Activated CD4-positive, alpha-beta T cell treated with anti-CD3 and anti-CD28 coated beads for 4 hours (primary cell): ENCODE measurements around the gene KCTD15.
A peak's percentile ranks its signal among the peaks of the same experiment; 100 is the strongest.

Experiments used
- DNase-seq, 2 donors: peaks; one replicate each; pipeline ENCODE4 v3.0.0-alpha.2; 2020

KCTD15 gene, protein sequence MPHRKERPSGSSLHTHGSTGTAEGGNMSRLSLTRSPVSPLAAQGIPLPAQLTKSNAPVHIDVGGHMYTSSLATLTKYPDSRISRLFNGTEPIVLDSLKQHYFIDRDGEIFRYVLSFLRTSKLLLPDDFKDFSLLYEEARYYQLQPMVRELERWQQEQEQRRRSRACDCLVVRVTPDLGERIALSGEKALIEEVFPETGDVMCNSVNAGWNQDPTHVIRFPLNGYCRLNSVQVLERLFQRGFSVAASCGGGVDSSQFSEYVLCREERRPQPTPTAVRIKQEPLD

DNA sequence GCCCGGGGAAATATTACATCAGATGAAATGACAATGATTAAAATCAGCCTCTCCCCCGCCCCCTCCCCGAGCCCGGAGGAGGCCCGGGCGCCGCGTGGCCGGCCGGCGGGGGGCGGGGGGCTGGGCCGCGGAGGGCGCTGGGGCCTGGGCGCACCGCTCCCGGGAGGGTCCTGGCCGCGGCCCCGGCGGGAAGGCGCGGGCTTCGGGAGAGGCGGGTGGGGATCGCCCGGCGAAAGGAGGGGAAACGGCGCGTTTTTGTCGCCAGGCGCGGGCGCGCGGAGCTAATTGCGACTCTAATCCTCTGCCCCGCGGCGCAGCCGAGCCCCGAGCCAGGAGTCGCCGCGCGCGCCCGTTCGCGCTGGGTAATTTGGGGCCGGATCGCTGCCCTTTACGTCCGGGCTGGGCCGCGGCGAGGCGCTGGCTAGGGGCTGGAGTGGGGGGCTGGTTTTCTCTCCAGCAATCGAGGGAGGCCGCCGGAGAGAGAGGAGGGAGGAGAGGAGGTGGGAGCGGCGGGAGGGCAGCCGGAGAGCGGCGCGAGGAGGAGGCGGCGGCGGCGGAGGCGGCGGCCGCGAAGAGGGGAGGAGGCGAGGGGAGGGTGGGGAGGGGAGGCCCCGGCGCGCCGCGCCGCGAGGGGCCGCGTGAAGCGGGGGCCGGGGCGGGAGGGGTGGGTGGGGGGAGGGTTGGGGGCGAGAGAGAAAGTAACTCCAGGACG is at the start of gene KCTD15:
KCTD15 (plus strand) TSS at position 707 of the 712 bp plus-strand sequence. CDS start 3,585 bp downstream, outside the sequence.
- DNase-seq, result peak; percentile 18 to 35

DNA sequence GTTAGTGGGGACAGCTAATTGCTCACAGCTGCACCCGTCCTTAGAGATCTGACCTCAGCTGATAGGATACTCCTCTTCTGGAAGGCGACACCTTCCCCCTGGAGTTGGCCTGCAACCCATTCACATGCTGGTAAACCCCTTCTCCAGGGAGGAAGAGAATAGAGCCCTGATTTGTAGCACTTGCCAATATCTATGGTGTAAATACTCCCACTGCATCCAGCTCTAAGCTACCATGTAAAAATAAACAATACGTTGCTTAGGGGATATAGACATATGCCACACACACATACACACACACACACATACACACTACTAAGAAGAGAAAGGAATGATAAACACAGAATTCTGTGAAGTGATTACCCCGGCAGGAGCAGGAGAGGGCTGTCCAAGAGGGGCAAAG is 49.4 kb upstream of the KCTD15 start:
- no peak for DNase-seq

- no peak for DNase-seq
Observed at GRCh38 chr19:33748231-33748630, 48.4 kb upstream of the KCTD15 start.

DNA sequence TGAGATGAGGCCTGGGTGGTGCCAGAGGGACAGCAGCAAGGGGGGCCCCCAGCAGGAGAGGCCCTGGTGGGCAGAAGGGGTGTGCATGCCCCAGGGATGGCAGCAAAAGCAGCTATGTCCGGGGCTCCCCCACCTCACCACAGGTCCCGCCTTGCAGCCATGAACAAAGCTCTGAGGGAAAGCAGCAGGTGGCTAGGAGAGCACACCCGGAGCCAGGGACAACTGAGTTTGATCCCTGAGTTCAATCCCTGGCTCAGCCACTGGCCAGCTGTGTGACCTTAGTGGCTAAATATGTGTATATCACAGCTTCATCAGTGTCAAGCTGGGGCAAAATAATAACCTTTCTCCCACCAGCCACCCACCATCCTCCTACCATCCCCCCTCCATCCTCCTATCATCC is 47.7 kb upstream of the KCTD15 start:
- no peak for DNase-seq

GRCh38 chr19:33749619-33750175 is 47.0 kb upstream of the KCTD15 start:
- no peak for DNase-seq

- no peak for DNase-seq
Observed at GRCh38 chr19:33750587-33751435, 45.9 kb upstream of the KCTD15 start.

DNA sequence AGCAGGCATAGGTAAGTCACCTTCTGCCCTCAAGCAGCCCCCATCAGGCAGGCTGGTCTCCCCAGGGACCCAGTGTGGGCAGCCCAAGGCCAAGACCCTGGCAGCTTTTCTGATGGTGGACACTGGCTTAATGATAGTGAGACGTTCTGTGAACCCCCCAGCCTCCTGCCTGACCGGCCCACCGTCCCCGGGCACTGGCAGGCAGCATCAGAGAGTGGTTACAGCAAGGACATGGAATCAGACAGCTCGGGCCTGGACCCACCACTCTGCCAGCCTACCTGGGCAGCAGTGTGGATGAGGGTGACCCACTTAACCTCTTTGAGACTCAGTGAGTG is 45.3 kb upstream of the KCTD15 start:
- DNase-seq, result no peak

GRCh38 chr19:33752018-33752800 is 44.5 kb upstream of the KCTD15 start:
- DNase-seq, result no peak

DNA sequence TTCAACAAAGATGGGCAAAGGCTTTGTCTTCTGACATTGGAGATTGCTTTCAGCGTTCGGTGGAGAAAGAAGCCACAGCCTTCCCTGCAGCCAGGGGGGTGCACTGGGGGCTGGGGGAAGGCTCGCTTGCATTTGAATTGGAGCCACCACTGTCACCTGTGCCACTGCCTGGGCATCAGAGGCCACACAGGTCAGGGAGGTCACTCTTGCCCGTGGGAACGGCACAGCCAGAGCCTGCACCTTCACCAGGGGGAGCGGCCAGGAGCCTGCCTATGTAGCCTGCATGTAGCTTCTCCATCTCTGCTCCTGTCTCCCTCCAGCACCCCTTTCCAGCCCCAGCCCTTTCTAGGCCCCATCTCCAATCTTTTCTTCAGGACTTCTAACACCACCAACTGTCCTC is 43.7 kb upstream of the KCTD15 start:
- DNase-seq, result no peak

- no peak for DNase-seq
Observed at GRCh38 chr19:33754361-33754760, 42.3 kb upstream of the KCTD15 start.

- no peak for DNase-seq
Observed at GRCh38 chr19:33755099-33756035, 41.3 kb upstream of the KCTD15 start.

GRCh38 chr19:33756177-33756576 is 40.5 kb upstream of the KCTD15 start:
- DNase-seq, result no peak

- no peak for DNase-seq
Observed at GRCh38 chr19:33758541-33759013, 38.1 kb upstream of the KCTD15 start.

- no peak for DNase-seq
Observed at GRCh38 chr19:33759356-33759755, 37.3 kb upstream of the KCTD15 start.

GRCh38 chr19:33763633-33764371 is 32.9 kb upstream of the KCTD15 start:
- no peak for DNase-seq

DNA sequence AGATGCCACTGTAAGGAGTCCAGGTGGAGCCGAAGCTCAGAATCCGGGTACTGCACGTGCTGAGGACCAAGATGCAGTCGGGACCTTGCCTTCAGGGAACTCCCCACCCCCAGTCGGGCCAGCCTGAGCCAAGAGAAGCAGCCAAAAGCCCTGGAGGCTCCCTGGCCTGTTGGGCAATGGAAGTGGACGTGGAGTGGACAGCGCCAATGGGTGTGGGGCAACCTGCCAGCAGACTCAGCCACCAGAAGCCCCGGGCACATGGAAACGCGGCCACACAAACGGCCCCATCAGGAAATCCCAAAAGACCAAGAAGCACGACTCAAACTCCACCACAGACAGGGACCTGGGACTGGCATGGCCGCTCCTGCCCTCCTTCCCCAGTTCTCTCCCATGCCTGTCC is 30.0 kb upstream of the KCTD15 start:
- DNase-seq, result no peak

- no peak for DNase-seq
Observed at GRCh38 chr19:33767898-33768413, 28.7 kb upstream of the KCTD15 start.

GRCh38 chr19:33769208-33769607 is 27.5 kb upstream of the KCTD15 start:
- DNase-seq, result no peak

GRCh38 chr19:33770107-33770506 is 26.6 kb upstream of the KCTD15 start:
- no peak for DNase-seq

GRCh38 chr19:33771384-33772101 is 25.1 kb upstream of the KCTD15 start:
- DNase-seq, result peak; percentile 48 to 59
